Ovary (tissue), 9 donors: ENCODE data around the gene ICAM5. TPM values are rescaled to one million over a fixed set of nuclear protein-coding genes. Genes with fewer than 3 reads are reported as not detected.
A peak's percentile ranks its signal among the peaks of the same experiment; 100 is the strongest.

ENCODE experiments used
- DNase-seq, 5 donors: peaks; one replicate each; pipeline ENCODE4 v3.0.0-alpha.2; 2019 to 2020
- H3K27ac ChIP-seq, 2 donors: fragments of 200-600 bp; one replicate each; pipeline versions ENCODE4 v1.5.1 to v1.8.0; 2019 to 2022
- H3K27me3 ChIP-seq: fragments of 200-600 bp; one replicate; pipeline ENCODE4 v1.8.0; 2022
- H3K36me3 ChIP-seq: fragments of 200-600 bp; sonication (generic); one replicate; pipeline ENCODE4 v1.5.1; 2019
- H3K4me1 ChIP-seq: one replicate; pipeline ENCODE4 v1.8.1; 2013; ENCODE audit warnings: mild to moderate bottlenecking, moderate library complexity; ENCODE audit not compliant: insufficient read depth
- H3K4me3 ChIP-seq: fragments of 200-600 bp; sonication (generic); one replicate; pipeline ENCODE4 v1.5.1; 2017
- H3K9me3 ChIP-seq, 2 donors: fragments of 200-600 bp in 1 of 2; sonication (generic) in 1 of 2; one replicate each; pipeline versions ENCODE4 v1.5.1 to v1.8.1; 2013 to 2019; ENCODE audit warnings: mild to moderate bottlenecking in 1 of 2, moderate library complexity in 1 of 2
- CTCF ChIP-seq, 3 donors: fragments of 450-650 bp in 2 of 3; fragments of 200-600 bp in 1 of 3; IDR thresholded peaks; one replicate each; pipeline versions ENCODE4 v1.5.1 to v1.8.0; 2016 to 2022; ENCODE audit warnings: antibody characterized with exemption in 3 of 3, mild to moderate bottlenecking in 1 of 3
- EP300 ChIP-seq: sonication (generic); formaldehyde crosslinking; IDR thresholded peaks from one replicate; pipeline ENCODE4 v1.6.1; 2017; ENCODE audit warnings: antibody characterized with exemption
- POLR2A ChIP-seq: fragments of 450-650 bp; IDR thresholded peaks from one replicate; pipeline ENCODE4 v1.6.1; 2017; ENCODE audit warnings: antibody characterized with exemption, mild to moderate bottlenecking, moderate library complexity
- WGBS, 3 donors: extraction: QIAGEN DNeasy Blood & Tissue Kit in 1 of 3; methylation state at CpG; one replicate each; pipeline versions ENCODE4 v1.1.5 to v1.1.7; 2013 to 2017; 5-methylcytosine and 5-hydroxymethylcytosine counted together
- intact Hi-C, 4 donors: fragments of 100-400 bp; cut with DNase I; formaldehyde crosslinking; loops; one replicate each; pipeline versions ENCODE4 v1.11.0 to v1.15.1; 2022 to 2023
- polyA plus RNA-seq, 2 donors: library from polyadenylated mRNA; stranded (reverse); fragments of 200-250 nt in 1 of 2; fragments of 350-450 nt in 1 of 2; fragmentation: Illumina TruSeq in 1 of 2; extraction: RNeasy Lipid Tissue Mini Kit (QIAGEN cat#74804) in 1 of 2; gene quantifications; one replicate each; pipeline ENCODE4 v1.2.3, GENCODE V29; 2013 to 2014
- total RNA-seq, 7 donors: library from RNA; depleted of rRNA in 2 of 7; stranded (reverse); fragments of >200 nt in 2 of 7; fragmentation: NEBNext Ultra II Directional in 3 of 7; extraction: Animal tissue kit (Norgen Biotek cat#: 25700) in 3 of 7; gene quantifications; one replicate each; pipeline versions ENCODE4 v1.1.0 to v1.2.4, GENCODE V29; 2016 to 2023
- donor health status: DM: no; HTN: no; CAD: no; lungs with moderate emphysema.
- donor health status: DM: no; HTN: no; CAD: no.
- donor health status: Bipolar disorder and iron deficiency.
- donor health status: DM: yes; HTN: yes; CAD: no.
- donor health status: DM: no; HTN: no; CAD: no.
- donor health status: DM: yes; HTN: yes; CAD: no.

Gene ICAM5
- total and polyA plus RNA-seq, 9 donors = 0.11 to 16.1 (median 1.7) TPM; not detected in 1

- intact Hi-C loops = no loop called here
- no peaks in the 10 kb centered on the region for H3K9me3 ChIP-seq
- WGBS, 3 donors = 88 to 89% (median 88%) methylated on average over 24 of the region's 24 CpGs
- no peaks in the 10 kb centered on the region for H3K4me1 ChIP-seq
- H3K36me3 ChIP-seq = no peaks in the 10 kb centered on the region
- no peak for DNase-seq
- no peak within 1 kb of the TSS for H3K4me3 ChIP-seq
- no peaks in the 10 kb centered on the region for H3K27me3 ChIP-seq
- H3K27ac ChIP-seq = no peak within 1 kb of the TSS
- TF ChIP-seq POLR2A = no peak
- TF ChIP-seq CTCF (IDR thresholded peaks at IDR 0.05) = no peak
- TF ChIP-seq EP300 = no peak
These were observed 19.7 kb downstream of the ICAM5 start, which contains the start of gene ZGLP1 for GRCh38 chr19:10309423-10309822. TSS of gene ZGLP1 (minus strand) at chr19:10309815.

GRCh38 chr19:10315335-10316214 lies 25.8 kb downstream of the ICAM5 start, which contains the start of gene FDX2:
TSS of gene FDX2 (minus strand) at chr19:10316015. CDS start at chr19:10315996, 19 bp downstream.
- no peak within 1 kb of the TSS for H3K27ac ChIP-seq
- intact Hi-C loops = no loop called here
- peaks cover 3% of the 10 kb centered on the region for H3K4me1 ChIP-seq
- H3K4me3 ChIP-seq = peak within 1 kb of the TSS; percentile 59
- TF ChIP-seq CTCF (IDR thresholded peaks at IDR 0.05) (no peak), POLR2A (peak; percentile 4)
- H3K36me3 ChIP-seq = no peaks in the 10 kb centered on the region
- H3K9me3 ChIP-seq = no peaks in the 10 kb centered on the region
- DNase-seq = peak; percentile 84 to 92 (median 89)
- H3K27me3 ChIP-seq = no peaks in the 10 kb centered on the region
- 0 to 1% (median 1%) methylated on average over 54 to 55 of the region's 55 CpGs for WGBS, 3 donors

GRCh38 chr19:10316229-10317044 lies 26.7 kb downstream of the ICAM5 start:
- whole genome bisulfite sequencing, 3 donors = 50 to 60% (median 52%) methylated on average over 18 to 19 of the region's 19 CpGs
- Histone ChIP-seq H3K36me3 (no peaks in the 10 kb centered on the region), H3K9me3 (no peaks in the 10 kb centered on the region), H3K4me3 (no peak overlapping the region), H3K27me3 (no peaks in the 10 kb centered on the region), H3K27ac (no peak overlapping the region), H3K4me1 (peaks cover 3% of the 10 kb centered on the region)
- TF ChIP-seq POLR2A = no peak
- no peak for TF ChIP-seq EP300
- no peak for TF ChIP-seq CTCF (IDR thresholded peaks at IDR 0.05)
- intact Hi-C loops = no loop called here
- DNase-seq = no peak

GRCh38 chr19:10317045-10317856 lies 27.5 kb downstream of the ICAM5 start:
- Histone ChIP-seq H3K4me1 (peaks cover 3% of the 10 kb centered on the region), H3K27me3 (no peaks in the 10 kb centered on the region), H3K4me3 (no peak overlapping the region), H3K9me3 (no peaks in the 10 kb centered on the region), H3K27ac (no peak overlapping the region), H3K36me3 (no peaks in the 10 kb centered on the region)
- intact Hi-C loops = no loop called here
- TF ChIP-seq POLR2A (no peak), CTCF (IDR thresholded peaks at IDR 0.05) (no peak), EP300 (no peak)
- WGBS, 3 donors = 70 to 72% (median 71%) methylated on average over 28 to 29 of the region's 29 CpGs
- no peak for DNase-seq
